RPMI7951 (cell line): ENCODE measurements around the gene HECTD4. TPM values are rescaled to one million over a fixed set of nuclear protein-coding genes. Genes with fewer than 3 reads are reported as not detected.
A peak's percentile ranks its signal among the peaks of the same experiment; 100 is the strongest.

ENCODE experiments used
- DNase-seq: peaks from one replicate; pipeline ENCODE4 v3.0.0-alpha.2; 2012; ENCODE audit warnings: low read depth
- total RNA-seq: library from RNA; depleted of rRNA; stranded (reverse); fragments of >200 nt; shearing (Covaris generic); gene quantifications from 2 replicates; pipeline ENCODE4 v1.2.3, GENCODE V29; 2014

The HECTD4 gene
- total RNA-seq, 1 experiment from 2014 or later = 5.8 TPM

DNA sequence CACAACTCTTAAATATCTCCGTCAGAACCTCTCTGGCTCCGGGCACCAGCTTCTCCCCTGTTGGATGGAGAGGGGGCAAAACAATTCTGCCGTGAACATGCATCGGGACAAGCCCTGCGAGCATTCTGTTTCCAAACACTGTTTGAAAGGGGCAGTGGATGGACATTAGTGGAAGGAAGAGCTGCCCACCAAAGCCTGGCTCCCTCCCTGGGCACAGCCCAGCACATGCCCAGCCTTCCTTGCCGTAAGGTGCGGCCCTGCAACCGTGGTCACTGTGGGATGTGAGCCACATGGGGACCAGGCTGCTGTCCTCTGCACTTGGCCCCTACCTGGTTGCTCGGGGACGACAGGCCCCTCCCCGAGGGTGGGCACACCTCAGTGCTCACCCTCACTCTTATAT lies 202.9 kb downstream of the HECTD4 start:
- no peak for DNase-seq

DNA sequence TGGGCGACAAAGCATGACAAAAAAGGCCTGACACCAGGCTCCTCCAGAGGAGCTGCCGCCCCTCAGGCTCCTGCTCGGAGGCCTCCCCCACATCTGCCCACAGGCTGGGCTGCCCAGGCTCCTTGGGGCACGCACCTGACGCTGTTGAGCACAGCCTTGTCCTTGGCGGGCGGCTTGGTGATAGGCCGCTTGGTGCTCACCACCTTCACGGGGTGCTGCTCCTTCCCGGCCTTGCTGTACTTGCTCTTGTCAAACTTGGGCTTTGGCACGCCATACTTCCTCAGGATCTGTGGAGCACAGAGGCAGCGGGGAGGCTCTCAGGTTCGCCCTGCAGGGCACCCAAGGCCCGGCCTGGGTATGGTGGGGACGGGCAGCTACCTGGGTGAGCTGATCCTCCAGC lies 203.4 kb downstream of the HECTD4 start:
- no peak for DNase-seq

DNA sequence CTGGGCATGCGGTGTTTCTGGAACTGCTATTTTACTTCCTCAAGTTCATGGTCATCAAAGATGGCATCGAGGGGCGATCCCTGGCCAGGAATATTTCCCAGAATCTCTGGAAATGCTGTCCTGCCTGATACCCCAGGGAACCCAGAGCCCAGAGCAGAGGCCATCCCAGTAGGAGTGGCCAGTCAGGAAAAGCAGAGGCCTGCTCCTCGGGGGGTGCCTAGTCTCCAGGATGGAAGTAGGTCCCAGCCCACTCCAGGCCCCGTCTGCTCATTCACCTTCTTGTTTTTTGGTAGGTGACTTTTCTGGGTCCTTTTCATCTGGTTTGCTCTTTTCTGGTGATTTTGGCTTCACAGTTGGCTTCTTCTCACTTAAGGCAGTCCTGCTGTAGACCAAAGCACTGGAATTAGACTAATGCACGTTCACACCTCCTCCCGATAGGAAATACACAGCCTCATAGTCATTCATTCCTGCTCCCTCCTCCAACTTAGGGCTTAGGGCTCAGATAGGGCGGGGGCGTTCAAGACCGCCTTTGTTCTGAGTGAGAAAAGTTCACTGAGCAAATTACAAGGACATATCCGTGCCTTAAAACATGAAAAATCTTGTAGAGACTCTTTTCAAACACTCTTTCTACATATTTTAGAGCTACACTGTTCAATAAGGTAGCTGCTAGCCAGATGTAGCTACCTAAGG lies 205.8 kb downstream of the HECTD4 start:
- no peak for DNase-seq

DNA sequence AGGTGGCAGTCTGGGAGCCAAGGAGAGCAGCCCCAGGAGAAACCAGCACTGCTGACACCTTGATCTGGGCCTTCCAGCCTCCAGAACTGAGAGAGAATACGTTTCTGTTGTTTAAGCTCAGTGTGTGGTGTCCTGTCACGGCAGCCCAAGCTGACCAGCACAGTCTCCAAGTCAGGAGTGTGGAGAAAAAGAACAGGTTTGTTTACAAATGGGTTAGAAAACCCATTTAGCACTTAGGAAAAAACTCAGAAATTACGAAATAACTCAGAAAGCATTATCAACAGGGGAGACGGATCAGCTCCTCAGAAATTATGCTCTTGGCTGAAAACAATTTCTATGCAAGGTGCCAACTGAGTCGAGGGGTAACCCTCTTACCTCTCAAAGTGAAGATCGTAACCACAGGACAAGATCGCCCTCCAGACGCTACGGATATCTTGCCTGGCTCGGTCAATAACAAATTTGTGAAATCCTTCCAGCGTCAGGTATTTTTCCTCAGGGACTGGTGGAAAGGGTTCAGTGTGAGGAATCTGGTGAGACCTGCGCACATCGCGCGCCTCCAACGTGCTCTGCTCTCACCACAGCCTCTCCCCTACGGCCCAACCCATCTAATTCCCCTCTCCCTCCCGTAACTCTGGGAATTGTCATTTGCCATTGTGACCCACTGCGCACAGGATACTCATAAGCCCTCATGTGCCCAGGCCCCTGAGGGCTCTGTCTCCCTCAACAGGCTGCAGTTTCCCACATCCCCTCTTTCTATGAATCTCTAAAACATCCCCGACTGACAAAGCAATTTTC lies 206.7 kb downstream of the HECTD4 start:
- no peak for DNase-seq

DNA sequence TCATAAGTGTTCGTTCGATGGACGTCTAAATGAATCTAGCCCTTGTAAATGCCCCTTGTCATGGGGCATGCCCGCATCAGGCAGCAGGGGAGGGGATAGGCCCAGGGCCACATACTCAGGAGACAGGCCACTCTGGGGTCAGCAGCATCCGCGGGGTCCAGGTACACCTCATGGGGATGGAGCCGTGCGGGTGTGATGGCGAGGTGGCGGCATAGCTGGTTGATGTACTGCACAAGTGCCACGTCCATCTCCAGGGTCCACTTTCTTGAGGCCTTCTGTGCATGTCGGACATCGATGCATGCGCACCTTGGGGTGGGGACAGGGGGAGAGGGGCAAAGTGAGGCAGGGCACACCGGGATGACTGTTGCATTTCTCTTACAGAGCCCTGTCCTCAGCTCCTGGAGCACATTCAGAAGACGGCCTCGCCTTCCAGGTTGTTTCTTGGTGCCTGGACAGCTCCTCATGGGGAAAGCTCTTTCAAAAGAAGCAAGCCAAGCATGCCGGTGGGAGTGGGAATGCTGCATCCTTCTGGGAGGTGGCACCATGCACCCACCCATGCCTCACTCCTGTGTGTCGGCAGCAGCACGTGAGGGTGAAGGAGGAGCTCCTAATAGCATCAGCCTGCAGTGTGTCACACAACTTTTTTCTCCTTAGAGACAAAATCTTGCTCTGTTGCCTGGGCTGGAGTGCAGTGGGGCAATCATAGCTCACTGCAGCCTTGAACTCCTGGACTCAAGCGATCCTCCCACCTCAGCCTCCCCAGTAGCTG lies 209.5 kb downstream of the HECTD4 start:
- DNase-seq = no peak

DNA sequence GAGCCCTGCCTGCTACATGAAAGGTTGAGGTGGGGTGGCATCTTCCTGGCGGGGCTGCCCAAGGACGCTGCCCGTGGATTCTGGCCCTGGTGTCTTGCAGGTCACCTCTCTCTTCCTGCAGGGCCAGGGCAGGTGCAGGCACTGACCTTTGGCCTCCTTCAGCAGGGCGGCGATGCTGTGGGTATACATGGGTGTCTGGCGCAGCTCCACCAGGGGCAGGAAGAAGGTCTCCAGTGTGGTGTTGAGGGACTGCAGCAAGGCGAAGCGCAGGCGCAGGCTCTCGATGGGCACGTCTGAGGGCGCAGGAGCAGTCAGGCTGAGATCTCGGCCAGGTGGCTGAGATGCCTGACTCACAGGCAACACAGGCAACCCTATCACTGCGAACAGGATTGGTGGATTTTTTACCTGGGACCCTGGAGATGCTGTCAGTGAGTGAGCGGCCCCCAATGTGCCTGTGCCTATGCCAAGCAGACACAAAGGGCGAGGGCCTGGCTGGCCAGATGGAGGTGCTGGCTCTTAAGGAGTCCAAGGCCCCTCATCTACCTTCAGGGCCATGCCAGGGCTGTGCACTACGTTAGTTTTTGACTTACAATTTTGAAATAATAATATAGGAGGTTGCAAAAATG lies 211.1 kb downstream of the HECTD4 start:
- no peak for DNase-seq

DNA sequence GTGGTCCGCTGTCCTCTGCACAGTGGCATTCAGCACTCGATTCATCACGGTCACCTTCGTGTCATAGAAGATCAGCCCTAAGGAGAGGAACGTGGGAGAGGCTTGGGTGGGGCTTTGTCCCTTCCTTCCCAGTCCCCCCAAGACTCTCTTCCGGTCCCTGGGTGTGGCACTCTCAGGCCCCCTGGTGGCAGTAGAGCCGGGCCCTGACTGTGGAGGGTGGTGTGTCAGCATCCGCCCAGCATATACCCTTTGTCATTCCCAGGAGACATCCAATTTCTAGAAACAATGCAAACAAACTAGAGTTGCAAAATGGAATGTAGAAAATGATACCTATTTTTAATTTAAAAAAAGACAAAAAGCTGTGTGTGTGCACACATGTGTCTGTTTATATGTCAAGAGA lies 211.9 kb downstream of the HECTD4 start:
- DNase-seq = peak; percentile 5

DNA sequence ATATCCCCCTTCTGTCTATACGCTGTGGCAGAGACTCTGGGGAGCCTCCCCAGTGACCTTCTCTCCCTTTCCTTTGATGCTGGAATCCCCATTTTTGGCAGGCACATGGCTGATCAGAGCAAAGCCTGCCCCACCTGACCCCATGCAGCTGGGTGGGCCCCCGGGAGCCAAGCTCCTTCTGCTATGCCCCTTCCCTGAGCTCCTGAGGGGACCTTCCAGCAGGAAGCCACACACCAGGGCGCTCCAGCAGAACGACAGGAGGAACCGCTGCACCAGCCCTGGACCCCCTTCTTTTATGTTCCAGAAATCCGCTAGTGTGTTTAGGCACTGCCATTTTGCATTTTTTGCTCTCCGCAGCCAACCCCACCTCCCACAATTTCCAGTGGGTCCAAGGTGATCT lies 212.3 kb downstream of the HECTD4 start:
- no peak for DNase-seq

DNA sequence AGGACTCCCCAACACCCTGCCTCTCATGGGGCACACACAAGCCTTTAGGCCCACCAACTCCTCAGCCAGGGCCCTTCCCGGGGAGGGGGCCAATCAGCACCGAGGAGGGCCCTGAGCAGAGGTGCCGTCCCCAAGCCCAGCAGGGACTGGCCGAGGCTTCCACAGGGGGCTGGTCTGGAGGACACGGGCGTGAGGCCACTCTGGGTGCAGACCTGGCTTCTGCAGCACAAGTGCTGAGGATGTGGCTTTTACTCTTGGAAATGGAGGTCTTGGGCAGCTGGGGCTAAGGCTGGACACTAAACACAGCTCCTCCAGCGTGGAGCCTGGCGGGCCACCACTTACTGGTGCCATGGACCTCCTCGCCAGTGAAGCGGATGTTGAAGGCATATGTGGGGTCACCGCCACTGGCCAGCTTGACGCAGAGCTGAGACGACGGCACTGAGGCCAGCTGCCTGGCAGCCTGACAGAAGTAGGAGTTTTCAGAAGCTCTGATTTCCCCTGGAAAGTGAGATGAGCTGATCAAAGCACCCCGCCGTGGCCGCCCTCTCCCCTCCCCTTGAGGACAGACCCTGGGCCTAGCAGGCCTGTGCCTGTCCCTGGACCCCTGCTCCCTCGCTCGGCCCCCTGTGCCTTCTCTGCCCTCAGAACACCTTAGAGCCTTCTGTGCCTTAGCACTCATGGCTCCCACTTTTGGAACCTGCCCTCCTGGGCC lies 212.9 kb downstream of the HECTD4 start:
- no peak for DNase-seq

DNA sequence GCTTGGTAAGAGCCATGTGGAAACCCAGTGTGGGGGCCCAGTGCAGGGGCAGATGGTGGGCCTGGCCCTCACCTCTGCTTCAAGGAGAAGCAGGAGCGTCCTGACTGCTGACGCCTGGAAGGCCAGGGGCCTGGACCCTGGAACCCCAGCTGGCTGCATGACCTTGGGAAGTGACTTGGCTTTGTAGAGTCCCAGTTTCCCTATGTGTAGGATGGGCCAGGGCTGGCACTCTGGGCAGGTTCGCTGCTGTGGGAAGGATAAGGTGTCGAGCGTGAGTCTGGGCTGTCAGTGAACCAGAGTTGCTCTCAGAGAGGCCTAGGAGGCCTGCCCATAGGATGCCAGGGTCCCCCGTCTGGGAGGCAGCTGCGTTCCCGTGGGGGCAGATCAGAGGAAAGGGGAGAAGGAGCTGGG lies 213.7 kb downstream of the HECTD4 start:
- no peak for DNase-seq

DNA sequence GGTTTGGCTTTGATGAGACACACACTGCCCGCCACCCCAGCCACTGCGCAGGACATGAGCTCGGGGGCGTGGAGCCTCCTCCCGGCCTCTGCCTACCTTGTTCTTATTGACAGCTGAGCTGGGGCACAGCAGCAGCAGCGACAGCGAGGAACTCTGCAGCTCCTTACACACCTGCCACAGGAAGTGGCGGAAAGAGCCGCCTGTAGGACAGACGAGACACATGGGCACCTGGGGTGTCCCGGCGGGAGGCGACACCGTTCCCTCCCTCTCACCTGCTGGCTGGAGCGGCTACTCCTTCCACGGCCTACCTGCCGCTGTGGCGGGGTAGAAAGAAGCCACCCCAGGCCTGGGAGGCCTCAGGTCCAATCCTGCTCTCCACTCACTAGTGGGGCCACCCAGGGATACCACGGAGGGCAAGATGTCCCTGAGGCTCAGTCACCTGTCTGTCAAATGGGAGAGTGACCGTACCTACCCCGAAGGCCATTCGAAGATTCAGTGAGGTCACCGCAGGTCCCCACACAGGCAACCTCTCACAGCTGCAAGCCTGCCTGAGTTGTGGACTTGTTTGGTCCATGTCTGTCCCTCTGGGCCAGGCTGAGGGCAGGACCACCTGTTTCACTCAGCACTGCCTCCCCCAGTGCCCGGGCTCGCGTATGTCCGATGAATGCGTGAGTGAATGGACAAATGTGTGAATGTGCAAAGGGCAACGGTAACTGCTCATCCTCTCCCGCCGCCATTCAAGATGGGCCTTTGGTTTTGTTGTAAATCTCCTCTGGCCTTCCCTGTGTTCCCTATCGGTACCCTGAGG lies 214.3 kb downstream of the HECTD4 start:
- DNase-seq = no peak

DNA sequence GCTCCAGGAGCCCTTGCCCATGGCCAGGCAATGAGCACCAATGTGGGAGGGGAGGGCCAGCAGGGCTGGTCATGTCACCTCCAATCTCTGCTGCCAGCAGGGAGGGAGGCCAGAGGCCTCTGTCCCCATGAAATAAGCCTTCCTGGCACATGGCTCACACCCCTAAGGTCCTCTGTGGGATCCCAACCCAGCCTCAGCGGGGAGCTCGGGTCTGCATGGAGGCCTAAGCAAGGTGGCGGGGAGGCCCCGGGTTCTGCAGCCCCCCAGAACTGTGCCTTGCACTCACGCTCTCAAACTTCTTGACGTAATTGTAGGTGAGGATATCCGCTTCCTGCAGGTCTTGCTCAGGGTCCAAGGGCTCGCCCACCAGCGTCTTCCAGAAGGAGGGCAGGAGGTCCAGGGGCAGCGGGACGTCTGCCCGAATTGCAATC lies 215.2 kb downstream of the HECTD4 start:
- DNase-seq = no peak

DNA sequence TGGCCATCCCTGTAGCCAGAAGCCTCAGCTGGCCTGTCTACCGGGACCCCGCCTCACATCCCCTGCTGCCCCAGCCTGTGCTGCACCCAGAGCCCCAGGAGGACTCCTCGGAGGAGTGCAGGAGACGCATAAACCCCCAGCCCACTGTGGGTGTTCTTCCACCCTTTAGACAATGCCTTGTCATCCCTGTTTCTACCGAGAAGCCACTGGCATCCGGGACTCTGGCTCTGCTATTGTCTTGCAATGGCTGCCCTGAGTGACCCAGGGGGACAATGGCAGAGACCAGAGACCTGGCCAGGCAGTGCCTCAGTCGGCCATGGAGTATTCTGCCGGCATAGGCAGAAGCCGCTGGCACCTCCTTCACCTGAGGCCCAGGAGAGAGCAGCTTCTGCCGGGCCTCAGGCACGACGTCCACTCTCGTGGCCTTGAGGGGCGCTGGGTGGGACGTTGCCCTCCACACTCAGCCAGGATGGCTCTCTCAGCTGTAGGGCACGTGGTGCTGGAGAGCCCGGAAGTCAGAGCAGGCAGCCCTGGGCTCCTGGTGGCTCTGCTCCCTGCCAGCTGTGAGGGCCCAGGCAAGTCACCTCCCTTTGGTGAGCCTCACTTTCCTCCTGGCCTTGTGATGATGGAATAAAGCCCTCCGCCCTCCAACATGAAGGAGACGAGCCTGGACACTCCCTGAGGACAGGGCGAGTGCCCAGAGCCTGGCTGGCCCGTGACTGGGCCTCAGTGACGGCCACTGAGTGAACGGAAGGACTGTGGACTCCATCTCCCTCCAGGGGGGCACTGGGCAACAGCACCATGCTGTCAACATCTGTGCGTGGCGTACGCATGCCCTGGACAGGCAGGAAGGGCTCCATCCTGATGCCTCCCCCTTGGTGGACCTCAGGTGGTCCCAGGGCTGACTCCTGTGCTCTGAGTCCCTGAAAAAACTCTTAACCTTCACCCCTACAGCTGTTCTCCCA lies 215.9 kb downstream of the HECTD4 start:
- DNase-seq = no peak

DNA sequence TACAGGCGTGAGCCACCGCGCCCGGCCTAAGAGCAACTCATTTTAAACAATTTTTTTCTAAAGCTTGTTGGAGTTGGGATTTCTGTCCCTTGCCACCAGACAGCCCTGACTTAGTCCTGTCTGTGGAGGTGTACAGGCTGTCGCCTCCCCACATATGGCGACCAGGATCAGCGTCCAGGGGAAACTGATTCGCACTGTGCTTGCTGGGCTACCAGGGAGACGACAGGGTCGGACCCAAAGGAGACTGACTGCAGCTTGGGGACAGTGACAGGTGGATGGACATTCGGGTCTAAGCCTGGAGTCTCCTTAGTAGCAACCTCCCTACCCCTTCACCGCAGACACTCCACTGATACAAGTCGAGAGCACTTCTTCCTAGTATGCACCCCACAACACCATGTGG lies 216.6 kb downstream of the HECTD4 start:
- no peak for DNase-seq

DNA sequence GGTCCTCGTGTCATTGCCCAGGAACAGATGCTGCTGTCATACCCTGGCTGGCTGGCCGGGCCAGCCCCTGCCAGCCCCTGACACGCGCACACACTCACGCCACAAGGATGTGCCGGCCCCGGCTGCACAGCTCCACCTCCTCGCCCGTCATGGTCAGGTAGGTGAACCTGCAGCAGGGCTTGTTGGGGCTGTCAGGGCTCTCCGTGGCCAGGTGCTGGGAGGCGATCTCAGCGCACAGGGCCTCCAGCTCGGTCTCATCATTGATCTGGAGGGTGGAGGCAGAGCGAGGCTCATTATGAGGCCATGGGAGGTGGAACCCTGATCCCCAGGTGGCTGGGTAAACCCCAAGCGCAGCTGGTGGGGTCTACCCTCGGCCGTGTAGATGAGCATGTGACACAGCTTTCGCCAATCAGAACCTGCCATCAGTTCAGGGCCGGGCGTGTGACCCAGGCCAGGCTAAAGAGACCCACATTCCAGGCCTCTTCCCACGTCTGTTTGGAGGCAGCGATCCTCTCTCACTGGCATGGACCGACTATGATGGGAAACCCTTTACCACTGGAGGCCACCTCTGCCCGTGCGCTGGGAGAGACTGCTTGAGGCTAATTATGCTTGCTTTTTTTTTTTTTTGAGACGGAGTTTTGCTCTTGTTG lies 218.1 kb downstream of the HECTD4 start:
- no peak for DNase-seq

DNA sequence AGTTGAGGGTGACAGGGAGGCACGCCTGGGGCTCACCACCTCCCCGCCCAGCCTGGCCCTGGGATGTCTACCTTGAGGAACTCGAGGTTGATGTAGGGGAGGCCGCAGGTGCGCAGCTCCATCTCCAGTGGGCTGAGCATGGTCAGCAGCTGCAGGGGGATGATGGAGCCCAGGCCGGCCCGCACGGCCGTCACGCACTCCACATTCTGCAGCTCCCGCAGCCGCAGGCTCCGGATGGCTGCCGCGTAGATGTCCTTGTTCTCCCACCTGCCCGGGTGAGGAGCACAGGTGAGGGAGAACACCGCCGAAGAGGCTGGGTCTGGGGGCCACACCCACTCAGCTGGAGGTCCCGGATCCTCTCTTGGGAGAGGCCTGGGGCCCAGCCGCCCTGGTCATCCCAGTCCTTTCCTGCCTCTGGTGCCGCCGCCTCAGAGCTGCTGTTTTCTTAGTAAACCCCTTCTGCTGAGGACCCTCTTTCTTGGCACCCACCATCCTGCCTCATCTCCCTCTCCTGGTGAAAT lies 218.7 kb downstream of the HECTD4 start:
- no peak for DNase-seq

DNA sequence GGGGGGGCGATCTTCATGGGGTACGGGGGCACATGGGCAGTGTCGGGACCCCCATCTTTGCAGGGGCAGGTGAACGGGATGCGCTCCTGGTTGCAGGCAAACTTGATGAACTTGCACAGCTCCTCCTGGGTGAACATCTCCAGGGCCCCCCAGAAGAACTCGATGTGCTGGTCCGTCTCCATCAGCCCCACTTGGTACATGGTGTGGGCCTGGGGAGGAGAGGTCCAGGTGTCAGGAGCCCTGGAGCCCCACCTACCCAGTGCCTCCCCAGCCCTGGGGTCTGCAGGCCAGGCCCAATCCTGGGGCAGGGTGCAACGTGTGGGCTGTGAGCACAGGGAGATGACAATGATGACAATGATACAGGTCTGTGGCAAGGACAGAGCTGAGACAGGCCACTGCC lies 219.2 kb downstream of the HECTD4 start:
- no peak for DNase-seq

DNA sequence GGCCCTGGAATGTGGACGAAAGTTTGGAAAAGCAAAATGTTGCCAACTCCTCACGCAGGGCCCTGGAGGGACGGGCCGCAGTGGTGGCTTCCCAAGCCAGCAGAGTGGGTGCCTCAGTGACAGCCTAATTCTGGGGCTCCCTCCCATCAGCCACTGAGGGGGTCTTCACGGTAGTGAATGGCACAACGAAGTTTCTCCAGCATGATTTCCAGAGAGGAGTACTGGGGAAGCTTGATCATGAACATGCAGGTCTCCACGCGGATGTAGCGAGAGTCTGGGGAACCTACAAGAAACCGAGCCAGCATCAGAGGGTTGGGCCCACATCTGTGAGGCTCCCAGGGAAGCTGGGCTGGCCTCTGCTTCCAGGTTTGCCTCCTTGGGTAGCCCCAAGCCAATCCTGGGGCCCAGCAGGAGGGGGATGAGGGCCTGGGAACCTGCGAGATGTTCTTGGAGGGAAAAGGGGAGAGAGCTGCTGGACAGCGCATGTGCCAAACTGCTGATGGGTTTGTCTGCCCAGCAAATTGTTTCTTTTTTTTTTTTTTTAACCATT lies 219.9 kb downstream of the HECTD4 start:
- no peak for DNase-seq
